HG03439 (cell line): ENCODE data around the gene LCN1.

Source experiments
- ATAC-seq: cut with Tn5 transposase; IDR thresholded peaks from one replicate; pipeline ENCODE4 v1.9.1; 2021; ENCODE audit warnings: mild to moderate bottlenecking, moderate library complexity; ENCODE audit not compliant: unreplicated experiment

LCN1 gene

GRCh38 chr9:135520916-135521607 lies at the start of gene LCN1:
LCN1 (plus strand) TSS chr9:135521440; CDS start chr9:135521498, 58 bp downstream.
- ATAC-seq, result no peak

GRCh38 chr9:135471791-135472640 lies 49.2 kb upstream of the LCN1 start:
- ATAC-seq, result no peak

GRCh38 chr9:135473972-135474543 lies 47.2 kb upstream of the LCN1 start:
- ATAC-seq, result no peak

GRCh38 chr9:135474915-135475314 lies 46.3 kb upstream of the LCN1 start:
- ATAC-seq, result no peak

GRCh38 chr9:135476561-135477355 lies 44.5 kb upstream of the LCN1 start:
- no peak for ATAC-seq

GRCh38 chr9:135478191-135478590 lies 43.0 kb upstream of the LCN1 start:
- ATAC-seq, result no peak

GRCh38 chr9:135478829-135479468 lies 42.3 kb upstream of the LCN1 start:
- no peak for ATAC-seq

GRCh38 chr9:135479469-135480052 lies 41.7 kb upstream of the LCN1 start, which contains the start of gene PPP1R26:
PPP1R26 (plus strand) TSS chr9:135479782; CDS start chr9:135484511, 4,729 bp downstream.
- no peak for ATAC-seq

- peak; percentile 39 for ATAC-seq
Measured at GRCh38 chr9:135480071-135480939, 40.9 kb upstream of the LCN1 start.

- no peak for ATAC-seq
Measured at GRCh38 chr9:135480940-135481310, 40.3 kb upstream of the LCN1 start.

- ATAC-seq, result no peak
Measured at GRCh38 chr9:135482015-135482754, 39.1 kb upstream of the LCN1 start.

- no peak for ATAC-seq
Measured at GRCh38 chr9:135484460-135485277, 36.6 kb upstream of the LCN1 start.

- ATAC-seq, result no peak
Measured at GRCh38 chr9:135485385-135485784, 35.9 kb upstream of the LCN1 start.

- no peak for ATAC-seq
Measured at GRCh38 chr9:135485832-135486231, 35.4 kb upstream of the LCN1 start.

GRCh38 chr9:135486267-135487065 lies 34.8 kb upstream of the LCN1 start:
- ATAC-seq, result no peak

- ATAC-seq, result no peak
Measured at GRCh38 chr9:135487281-135488012, 33.8 kb upstream of the LCN1 start.
